Measurements from ENCODE around the gene KCNT2.

- TF ChIP-seq CTCF (IDR thresholded peaks at IDR 0.05; ENCODE audit: insufficient read depth, low read depth, low read length), result no peak
- no peak for TF ChIP-seq EZH2 (IDR thresholded peaks at IDR 0.05; ENCODE audit: insufficient read depth, low read length)
These were observed 50.4 kb downstream of the KCNT2 start for GRCh38 chr1:196557797-196558196.
